H1 (cell line): ENCODE data around the gene GPATCH4. TPM values are rescaled to one million over a fixed set of nuclear protein-coding genes. Genes with fewer than 3 reads are reported as not detected.

Experiments
- KDM1A ChIP-seq: fragments of 200-600, 300-600 bp; sonication (generic); IDR thresholded peaks from 2 replicates; pipeline ENCODE4 v1.7.1; 2016; ENCODE audit warnings: mild to moderate bottlenecking, low read length, borderline replicate concordance
- KDM4A ChIP-seq: IDR thresholded peaks from one replicate; pipeline ENCODE4 v1.7.1; 2012; ENCODE audit warnings: low read depth, mild to moderate bottlenecking, moderate library complexity, low read length, inconsistent platforms; ENCODE audit not compliant: severe bottlenecking
- polyA plus RNA-seq, 7 experiments: library from polyadenylated mRNA; depleted of rRNA in 3 of 7; stranded (reverse) in 5 of 7; unstranded in 2 of 7; fragments of >200 nt in 5 of 7; fragments of 200-250 nt in 2 of 7; gene quantifications; 1 replicate in 5 of 7; 2 replicates in 1 of 7; 4 replicates in 1 of 7; pipeline versions ENCODE4 v1.2.1 to v1.2.3, GENCODE V29; 2011 to 2013; ENCODE audit warnings: missing spikeins in 2 of 7, mixed read lengths in 2 of 7
- total RNA-seq: library from RNA; stranded (reverse); fragmentation: NEBNext Ultra II Directional; extraction: Animal tissue kit (Norgen Biotek cat#: 25700); gene quantifications from 2 replicates; pipeline ENCODE4 v1.2.1, GENCODE V29; 2021

The GPATCH4 gene
- total and polyA plus RNA-seq, 2 of the 8 experiments (the other 6 are each of a cell fraction or from before 2014, with no cell fraction given): 20.5 to 47.9 TPM

DNA sequence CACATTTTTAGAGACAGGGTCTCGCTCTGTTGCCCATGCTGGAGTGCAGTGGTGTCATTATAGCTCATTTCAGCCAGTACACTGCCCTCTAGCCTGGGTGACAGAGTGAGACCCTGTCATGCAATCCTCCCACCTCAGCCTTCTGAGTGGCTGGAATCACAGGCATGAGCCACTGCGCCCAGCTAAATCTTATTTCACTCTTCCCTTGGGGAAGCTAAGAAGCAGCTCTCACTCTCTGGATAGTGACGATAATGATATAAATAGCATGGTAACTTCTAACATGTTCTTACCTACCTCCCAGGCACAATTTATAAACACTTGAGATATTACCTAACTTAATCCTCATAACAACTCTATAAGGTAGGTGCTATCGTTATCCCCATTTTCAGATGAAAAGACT is 53.8 kb downstream of the GPATCH4 start (continued):
- TF ChIP-seq KDM4A (no peak), KDM1A (no peak)
